Measurements from ENCODE around the gene NHS.

NHS gene

GRCh38 chrX:17740137-17741122, 365.4 kb downstream of the NHS start:
- no peak for DNase-seq

GRCh38 chrX:17741123-17741511, 366.1 kb downstream of the NHS start:
- no peak for DNase-seq

- no peak for DNase-seq
Observed at GRCh38 chrX:17743913-17744312, 368.9 kb downstream of the NHS start.

- DNase-seq = no peak
Observed at GRCh38 chrX:17744896-17745523, 370.0 kb downstream of the NHS start.

GRCh38 chrX:17747692-17748091, 372.7 kb downstream of the NHS start:
- no peak for DNase-seq

- DNase-seq = no peak
Observed at GRCh38 chrX:17748684-17749083, 373.7 kb downstream of the NHS start.

GRCh38 chrX:17750436-17750835, 375.4 kb downstream of the NHS start:
- DNase-seq = no peak

- DNase-seq = no peak
Observed at GRCh38 chrX:17758382-17758781, 383.4 kb downstream of the NHS start.

GRCh38 chrX:17759990-17760389, 385.0 kb downstream of the NHS start:
- no peak for DNase-seq

- no peak for DNase-seq
Observed at GRCh38 chrX:17767734-17768133, 392.7 kb downstream of the NHS start.

GRCh38 chrX:17768997-17769396, 394.0 kb downstream of the NHS start:
- DNase-seq = no peak

GRCh38 chrX:17769701-17770269, 394.8 kb downstream of the NHS start:
- no peak for DNase-seq

- no peak for DNase-seq
Observed at GRCh38 chrX:17773221-17773876, 398.3 kb downstream of the NHS start.

GRCh38 chrX:17774053-17774452, 399.1 kb downstream of the NHS start:
- no peak for DNase-seq

- no peak for DNase-seq
Observed at GRCh38 chrX:17778997-17779396, 404.0 kb downstream of the NHS start.

- no peak for DNase-seq
Observed at GRCh38 chrX:17779434-17779833, 404.4 kb downstream of the NHS start.

All from kidney glomerular epithelial cell (primary cell).